Pancreas (tissue), 10 donors: Measurements from ENCODE around the gene MOV10L1. TPM values are rescaled to one million over a fixed set of nuclear protein-coding genes. Genes with fewer than 3 reads are reported as not detected.

Experiments used
- ATAC-seq, 4 donors: fragments of 200-7000 bp; cut with Tn5 transposase; one replicate each; pipeline versions ENCODE4 v1.8.0 to v1.9.1; 2020; ENCODE audit warnings: mild to moderate bottlenecking in 4 of 4, moderate library complexity in 4 of 4
- DNase-seq, 6 donors: peaks; one replicate each; pipeline ENCODE4 v3.0.0-alpha.2; 2020
- FAIRE-seq: peaks from 2 replicates; lab custom pipeline; 2012; peaks lifted over from hg19 to GRCh38; lab: Jason Lieb, UNC
- H3K27ac ChIP-seq, 4 donors: fragments of 200-600 bp; sonication (generic); 1 replicate in 3 of 4; 2 replicates in 1 of 4; pipeline versions ENCODE4 v1.5.0 to v1.8.0; 2020
- H3K27me3 ChIP-seq, 4 donors: fragments of 200-600 bp; one replicate each; pipeline ENCODE4 v1.8.0; 2021
- H3K36me3 ChIP-seq, 3 donors: fragments of 200-600 bp; sonication (generic) in 1 of 3; one replicate each; pipeline versions ENCODE4 v1.5.0 to v1.8.0; 2020 to 2021
- H3K4me1 ChIP-seq, 3 donors: fragments of 200-600 bp; one replicate each; pipeline ENCODE4 v1.8.0; 2021
- H3K4me3 ChIP-seq, 4 donors: fragments of 200-600 bp; sonication (generic) in 2 of 4; one replicate each; pipeline versions ENCODE4 v1.5.0 to v1.8.0; 2020 to 2021
- H3K9me3 ChIP-seq, 4 donors: fragments of 200-600 bp; one replicate each; pipeline ENCODE4 v1.8.0; 2021
- CTCF ChIP-seq, 4 donors: fragments of 200-600 bp; sonication (generic) in 3 of 4; IDR thresholded peaks; one replicate each; pipeline versions ENCODE4 v1.5.0 to v1.8.0; 2021; ENCODE audit warnings: antibody characterized with exemption in 4 of 4
- WGBS, 2 donors: extraction: QIAGEN DNeasy Blood & Tissue Kit; methylation state at CpG; one replicate each; pipeline ENCODE4 v1.1.7; 2013; 5-methylcytosine and 5-hydroxymethylcytosine counted together
- intact Hi-C, 3 donors: fragments of 100-400 bp; cut with DNase I; formaldehyde crosslinking; loops; one replicate each; pipeline versions ENCODE4 v1.11.1 to v1.14.2; 2022
- polyA plus RNA-seq, 2 donors: library from polyadenylated mRNA; stranded (reverse); fragments of 200-250 nt; gene quantifications; one replicate each; pipeline ENCODE4 v1.2.3, GENCODE V29; 2013
- total RNA-seq, 6 donors: library from RNA; stranded (reverse); fragmentation: NEBNext Ultra II Directional in 4 of 6; extraction: Animal tissue kit (Norgen Biotek cat#: 25700) in 4 of 6; gene quantifications; one replicate each; pipeline versions ENCODE4 v1.2.1 to v1.2.4, GENCODE V29; 2021 to 2023
- donor health status: healthy with polysubstance abuse.
- donor health status: DM: no; HTN: no; CAD: no; lungs with moderate emphysema.
- donor health status: DM: no; HTN: no; CAD: no.
- donor health status: control.
- donor health status: control.
- donor health status: Bipolar disorder and iron deficiency.
- donor health status: DM: yes; HTN: yes; CAD: no.
- donor health status: DM: no; HTN: no; CAD: no.
- donor health status: DM: no; HTN: no; CAD: no.
- donor health status: DM: yes; HTN: yes; CAD: no.

The MOV10L1 gene
- total and polyA plus RNA-seq, 8 donors = 0.09 to 1.9 (median 0.26) TPM; not detected in 1

- Histone ChIP-seq H3K27me3 (no peaks in the 10 kb centered on the region), H3K27ac (no peak overlapping the region), H3K4me3 (no peak overlapping the region), H3K4me1 (no peaks in the 10 kb centered on the region), H3K36me3 (no peaks in the 10 kb centered on the region), H3K9me3 (no peaks in the 10 kb centered on the region)
- DNase-seq = no peak
- FAIRE-seq = no peak
- intact Hi-C loops = no loop called here
- 63 to 65% methylated on average over 6 of the region's 6 CpGs for WGBS, 2 donors
- ATAC-seq = no peak
- TF ChIP-seq CTCF (IDR thresholded peaks at IDR 0.05) = no peak
Measured at GRCh38 chr22:50119768-50120251, 30.0 kb downstream of the MOV10L1 start.

GRCh38 chr22:50121202-50121740, 31.5 kb downstream of the MOV10L1 start:
- H3K27ac ChIP-seq = no peak overlapping the region
- no peak for TF ChIP-seq CTCF (IDR thresholded peaks at IDR 0.05)
- no peaks in the 10 kb centered on the region for H3K36me3 ChIP-seq
- FAIRE-seq = no peak
- intact Hi-C loops = no loop called here
- no peaks in the 10 kb centered on the region for H3K9me3 ChIP-seq
- DNase-seq = no peak
- no peaks in the 10 kb centered on the region for H3K27me3 ChIP-seq
- no peaks in the 10 kb centered on the region for H3K4me1 ChIP-seq
- ATAC-seq = no peak
- H3K4me3 ChIP-seq = no peak overlapping the region
- WGBS, 2 donors = 71 to 83% methylated on average over 11 of the region's 11 CpGs

GRCh38 chr22:50123119-50123518, 33.3 kb downstream of the MOV10L1 start:
- Histone ChIP-seq H3K4me1 (no peaks in the 10 kb centered on the region), H3K4me3 (no peak overlapping the region), H3K27ac (no peak overlapping the region), H3K27me3 (no peaks in the 10 kb centered on the region), H3K36me3 (no peaks in the 10 kb centered on the region), H3K9me3 (no peaks in the 10 kb centered on the region)
- TF ChIP-seq CTCF (IDR thresholded peaks at IDR 0.05) = no peak
- WGBS, 2 donors = 90 to 93% methylated on average over 4 of the region's 4 CpGs
- ATAC-seq (no peak), DNase-seq (no peak), FAIRE-seq (no peak)
- intact Hi-C loops = no loop called here

- FAIRE-seq (no peak), DNase-seq (no peak), ATAC-seq (no peak)
- Histone ChIP-seq H3K4me1 (no peaks in the 10 kb centered on the region), H3K9me3 (no peaks in the 10 kb centered on the region), H3K27me3 (no peaks in the 10 kb centered on the region), H3K36me3 (no peaks in the 10 kb centered on the region), H3K4me3 (no peak overlapping the region), H3K27ac (no peak overlapping the region)
- TF ChIP-seq CTCF (IDR thresholded peaks at IDR 0.05) = no peak
- 74% methylated on average over 9 of the region's 9 CpGs for WGBS, 2 donors
- intact Hi-C loops = no loop called here
Measured at GRCh38 chr22:50125029-50125428, 35.2 kb downstream of the MOV10L1 start.

GRCh38 chr22:50129121-50129736, 39.4 kb downstream of the MOV10L1 start:
- Histone ChIP-seq H3K4me3 (no peak overlapping the region), H3K4me1 (no peaks in the 10 kb centered on the region), H3K27me3 (no peaks in the 10 kb centered on the region), H3K36me3 (no peaks in the 10 kb centered on the region), H3K27ac (no peak overlapping the region), H3K9me3 (no peaks in the 10 kb centered on the region)
- DNase-seq (no peak), ATAC-seq (no peak), FAIRE-seq (no peak)
- intact Hi-C loops = no loop called here
- 73 to 81% methylated on average over 10 of the region's 10 CpGs for WGBS, 2 donors
- no peak for TF ChIP-seq CTCF (IDR thresholded peaks at IDR 0.05)
